ENCODE results near the gene C1orf174.
A peak's percentile ranks its signal among the peaks of the same experiment; 100 is the strongest.

GRCh38 chr1:3943806-3944577 lies 43.9 kb upstream of the C1orf174 start:
- TF ChIP-seq, protein P1, sequence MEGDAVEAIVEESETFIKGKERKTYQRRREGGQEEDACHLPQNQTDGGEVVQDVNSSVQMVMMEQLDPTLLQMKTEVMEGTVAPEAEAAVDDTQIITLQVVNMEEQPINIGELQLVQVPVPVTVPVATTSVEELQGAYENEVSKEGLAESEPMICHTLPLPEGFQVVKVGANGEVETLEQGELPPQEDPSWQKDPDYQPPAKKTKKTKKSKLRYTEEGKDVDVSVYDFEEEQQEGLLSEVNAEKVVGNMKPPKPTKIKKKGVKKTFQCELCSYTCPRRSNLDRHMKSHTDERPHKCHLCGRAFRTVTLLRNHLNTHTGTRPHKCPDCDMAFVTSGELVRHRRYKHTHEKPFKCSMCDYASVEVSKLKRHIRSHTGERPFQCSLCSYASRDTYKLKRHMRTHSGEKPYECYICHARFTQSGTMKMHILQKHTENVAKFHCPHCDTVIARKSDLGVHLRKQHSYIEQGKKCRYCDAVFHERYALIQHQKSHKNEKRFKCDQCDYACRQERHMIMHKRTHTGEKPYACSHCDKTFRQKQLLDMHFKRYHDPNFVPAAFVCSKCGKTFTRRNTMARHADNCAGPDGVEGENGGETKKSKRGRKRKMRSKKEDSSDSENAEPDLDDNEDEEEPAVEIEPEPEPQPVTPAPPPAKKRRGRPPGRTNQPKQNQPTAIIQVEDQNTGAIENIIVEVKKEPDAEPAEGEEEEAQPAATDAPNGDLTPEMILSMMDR (IDR thresholded peaks at IDR 0.05; ENCODE audit: low read length), result no peak
- TF ChIP-seq EZH2 (optimal IDR thresholded peaks at IDR 0.05; ENCODE audit: low read depth, low read length), result peak; percentile 57
- TF ChIP-seq EZH2phosphoT487 (IDR thresholded peaks at IDR 0.05; ENCODE audit: low read length), result no peak

Data from MM.1S (cell line).